Measurements from ENCODE around the gene MESP2. TPM values are rescaled to one million over a fixed set of nuclear protein-coding genes. Genes with fewer than 3 reads are reported as not detected.

Gene MESP2
- total RNA-seq, 1 experiment from 2014 or later: 2.0 TPM

- peak; percentile 4 for DNase-seq
- Histone ChIP-seq H3K27me3 (ENCODE audit: control insufficient read depth, insufficient read depth, low read length) (peaks cover 6% of the 10 kb centered on the region), H3K36me3 (replicated peaks; ENCODE audit: control insufficient read depth, insufficient read depth, low read length) (no peaks in the 10 kb centered on the region), H3K4me3 (ENCODE audit: insufficient read depth, low read depth, low read length) (no peak overlapping the region)
Observed at GRCh38 chr15:89820666-89821611, 44.8 kb downstream of the MESP2 start.

GRCh38 chr15:89822026-89822425 is 45.9 kb downstream of the MESP2 start:
- no peak for DNase-seq
- no peaks in the 10 kb centered on the region for H3K36me3 ChIP-seq (replicated peaks; ENCODE audit: control insufficient read depth, insufficient read depth, low read length)
- no peak overlapping the region for H3K4me3 ChIP-seq (ENCODE audit: insufficient read depth, low read depth, low read length)
- no peaks in the 10 kb centered on the region for H3K27me3 ChIP-seq (ENCODE audit: control insufficient read depth, insufficient read depth, low read length)

GRCh38 chr15:89822611-89822950 is 46.4 kb downstream of the MESP2 start:
- no peaks in the 10 kb centered on the region for H3K36me3 ChIP-seq (replicated peaks; ENCODE audit: control insufficient read depth, insufficient read depth, low read length)
- H3K27me3 ChIP-seq (ENCODE audit: control insufficient read depth, insufficient read depth, low read length): no peaks in the 10 kb centered on the region
- no peak for DNase-seq
- no peak overlapping the region for H3K4me3 ChIP-seq (ENCODE audit: insufficient read depth, low read depth, low read length)

- no peaks in the 10 kb centered on the region for H3K27me3 ChIP-seq (ENCODE audit: control insufficient read depth, insufficient read depth, low read length)
- H3K4me3 ChIP-seq (ENCODE audit: insufficient read depth, low read depth, low read length): no peak overlapping the region
- H3K36me3 ChIP-seq (replicated peaks; ENCODE audit: control insufficient read depth, insufficient read depth, low read length): no peaks in the 10 kb centered on the region
- DNase-seq: peak; percentile 62
Observed at GRCh38 chr15:89822951-89823711, 47.0 kb downstream of the MESP2 start.

GRCh38 chr15:89823836-89824606 is 47.9 kb downstream of the MESP2 start:
- H3K27me3 ChIP-seq (ENCODE audit: control insufficient read depth, insufficient read depth, low read length): no peaks in the 10 kb centered on the region
- H3K36me3 ChIP-seq (replicated peaks; ENCODE audit: control insufficient read depth, insufficient read depth, low read length): no peaks in the 10 kb centered on the region
- DNase-seq: peak; percentile 29
- H3K4me3 ChIP-seq (ENCODE audit: insufficient read depth, low read depth, low read length): no peak overlapping the region

GRCh38 chr15:89824607-89824867 is 48.4 kb downstream of the MESP2 start:
- Histone ChIP-seq H3K27me3 (ENCODE audit: control insufficient read depth, insufficient read depth, low read length) (no peaks in the 10 kb centered on the region), H3K4me3 (ENCODE audit: insufficient read depth, low read depth, low read length) (no peak overlapping the region), H3K36me3 (replicated peaks; ENCODE audit: control insufficient read depth, insufficient read depth, low read length) (no peaks in the 10 kb centered on the region)
- peak; percentile 67 for DNase-seq

- no peaks in the 10 kb centered on the region for H3K36me3 ChIP-seq (replicated peaks; ENCODE audit: control insufficient read depth, insufficient read depth, low read length)
- no peaks in the 10 kb centered on the region for H3K27me3 ChIP-seq (ENCODE audit: control insufficient read depth, insufficient read depth, low read length)
- DNase-seq: no peak
- no peak overlapping the region for H3K4me3 ChIP-seq (ENCODE audit: insufficient read depth, low read depth, low read length)
Observed at GRCh38 chr15:89825271-89825940, 49.3 kb downstream of the MESP2 start.

GRCh38 chr15:89826671-89827655 is 50.8 kb downstream of the MESP2 start:
- no peak for DNase-seq
- H3K4me3 ChIP-seq (ENCODE audit: insufficient read depth, low read depth, low read length): no peak overlapping the region
- H3K36me3 ChIP-seq (replicated peaks; ENCODE audit: control insufficient read depth, insufficient read depth, low read length): no peaks in the 10 kb centered on the region
- H3K27me3 ChIP-seq (ENCODE audit: control insufficient read depth, insufficient read depth, low read length): no peaks in the 10 kb centered on the region

GRCh38 chr15:89827829-89828228 is 51.7 kb downstream of the MESP2 start:
- no peak for DNase-seq

More at GRCh38 chr15:89827829-89828228, 51.7 kb downstream of the MESP2 start:
- Histone ChIP-seq H3K27me3 (ENCODE audit: control insufficient read depth, insufficient read depth, low read length) (no peaks in the 10 kb centered on the region), H3K4me3 (ENCODE audit: insufficient read depth, low read depth, low read length) (no peak overlapping the region), H3K36me3 (replicated peaks; ENCODE audit: control insufficient read depth, insufficient read depth, low read length) (no peaks in the 10 kb centered on the region)

Other genes with a start within 250 kb of the MESP2 start
- 19.2 and 24.1 TPM in 2 replicates for gene TICRR, start 200.9 kb upstream of the MESP2 start, total RNA-seq (2014; rRNA removed; shearing (Covaris generic))
- 7.8 and 9.0 TPM in 2 replicates for gene KIF7, start 120.9 kb upstream of the MESP2 start, total RNA-seq (2014; rRNA removed; shearing (Covaris generic))
- gene PLIN1, start 97.0 kb upstream of the MESP2 start, total RNA-seq (2014; rRNA removed; shearing (Covaris generic)): 0.18 TPM in 1 of 2 replicates, not detected in the other
- gene PEX11A, start 85.6 kb upstream of the MESP2 start, total RNA-seq (2014; rRNA removed; shearing (Covaris generic)): 1.3 and 1.6 TPM in 2 replicates
- gene WDR93, start 85.5 kb upstream of the MESP2 start, total RNA-seq (2014; rRNA removed; shearing (Covaris generic)): not detected in 2 replicates
- gene MESP1, start 25.1 kb upstream of the MESP2 start, total RNA-seq (2014; rRNA removed; shearing (Covaris generic)): 1.6 and 2.6 TPM in 2 replicates
- 3.3 and 6.7 TPM in 2 replicates for gene ANPEP, start 38.5 kb downstream of the MESP2 start, total RNA-seq (2014; rRNA removed; shearing (Covaris generic))
- 39.6 and 62.8 TPM in 2 replicates for gene AP3S2, start 117.7 kb downstream of the MESP2 start, total RNA-seq (2014; rRNA removed; shearing (Covaris generic))
- 2.1 and 2.6 TPM in 2 replicates for gene ARPIN, start 136.6 kb downstream of the MESP2 start, total RNA-seq (2014; rRNA removed; shearing (Covaris generic))
- gene ZNF710, start 225.0 kb downstream of the MESP2 start, total RNA-seq (2014; rRNA removed; shearing (Covaris generic)): 24.3 and 28.5 TPM in 2 replicates

Measured in H7 (cell line).